Parathyroid adenoma (tissue), 2 donors: ENCODE measurements around the gene AIM2.
A peak's percentile ranks its signal among the peaks of the same experiment; 100 is the strongest.

Experiments
- H2AFZ ChIP-seq: fragments of 300-600 bp; sonication (generic); one replicate; pipeline ENCODE4 v1.7.0; 2017; ENCODE audit warnings: antibody characterized with exemption, mild to moderate bottlenecking
- H3K27ac ChIP-seq: fragments of 300-600 bp; sonication (generic); one replicate; pipeline ENCODE4 v1.7.0; 2017
- H3K27me3 ChIP-seq: fragments of 300-600 bp; sonication (generic); one replicate; pipeline ENCODE4 v1.7.0; 2017; ENCODE audit warnings: low read length; ENCODE audit not compliant: control insufficient read depth, insufficient read depth
- H3K36me3 ChIP-seq: fragments of 300-600 bp; sonication (generic); one replicate; pipeline ENCODE4 v1.7.0; 2017; ENCODE audit warnings: low read length; ENCODE audit not compliant: control insufficient read depth, insufficient read depth
- H3K4me1 ChIP-seq: fragments of 300-600 bp; sonication (generic); one replicate; pipeline ENCODE4 v1.7.0; 2017; ENCODE audit warnings: control low read depth
- H3K4me2 ChIP-seq: fragments of 300-600 bp; sonication (generic); one replicate; pipeline ENCODE4 v1.7.0; 2017; ENCODE audit warnings: low read length
- H3K4me3 ChIP-seq: fragments of 300-600 bp; sonication (generic); one replicate; pipeline ENCODE4 v1.7.0; 2017; ENCODE audit warnings: low read depth, low read length
- H3K79me2 ChIP-seq: fragments of 300-600 bp; sonication (generic); one replicate; pipeline ENCODE4 v1.7.0; 2017; ENCODE audit warnings: control low read depth
- H3K9ac ChIP-seq: fragments of 300-600 bp; sonication (generic); one replicate; pipeline ENCODE4 v1.7.0; 2017; ENCODE audit warnings: mild to moderate bottlenecking
- H3K9me3 ChIP-seq: fragments of 300-600 bp; sonication (generic); one replicate; pipeline ENCODE4 v1.7.0; 2017; ENCODE audit warnings: low read length; ENCODE audit not compliant: control insufficient read depth
- CTCF ChIP-seq: fragments of 300-600 bp; sonication (generic); IDR thresholded peaks from one replicate; pipeline ENCODE4 v1.7.0; 2017; ENCODE audit warnings: antibody characterized with exemption, mild to moderate bottlenecking
- donor health status: primary hyperparathyroidism.

Gene AIM2

GRCh38 chr1:159081626-159082025 lies 5.1 kb upstream of the AIM2 start:
- TF ChIP-seq CTCF = no peak
- H2AFZ ChIP-seq = no peak overlapping the region
- no peak overlapping the region for H3K27ac ChIP-seq
- H3K9me3 ChIP-seq = no peaks in the 10 kb centered on the region
- no peaks in the 10 kb centered on the region for H3K79me2 ChIP-seq
- H3K4me2 ChIP-seq = no peak overlapping the region
- H3K4me3 ChIP-seq = no peak overlapping the region
- H3K9ac ChIP-seq = no peak overlapping the region
- no peaks in the 10 kb centered on the region for H3K4me1 ChIP-seq
- H3K36me3 ChIP-seq = no peaks in the 10 kb centered on the region
- no peaks in the 10 kb centered on the region for H3K27me3 ChIP-seq

- Histone ChIP-seq H3K27ac (no peak overlapping the region), H3K4me3 (no peak overlapping the region), H3K9ac (no peak overlapping the region), H2AFZ (no peak overlapping the region), H3K4me1 (no peaks in the 10 kb centered on the region), H3K4me2 (no peak overlapping the region), H3K79me2 (no peaks in the 10 kb centered on the region), H3K27me3 (no peaks in the 10 kb centered on the region), H3K36me3 (no peaks in the 10 kb centered on the region), H3K9me3 (no peaks in the 10 kb centered on the region)
- no peak for TF ChIP-seq CTCF
These were observed 3.0 kb upstream of the AIM2 start for GRCh38 chr1:159079525-159079924.

GRCh38 chr1:159077120-159077961 lies 775 bp upstream of the AIM2 start:
- Histone ChIP-seq H3K27ac (no peak overlapping the region), H3K4me2 (no peak overlapping the region), H3K79me2 (no peaks in the 10 kb centered on the region), H3K36me3 (no peaks in the 10 kb centered on the region), H2AFZ (no peak overlapping the region), H3K4me1 (no peaks in the 10 kb centered on the region), H3K9ac (no peak overlapping the region), H3K9me3 (no peaks in the 10 kb centered on the region), H3K4me3 (no peak overlapping the region), H3K27me3 (no peaks in the 10 kb centered on the region)
- TF ChIP-seq CTCF = no peak

GRCh38 chr1:159071970-159072582 lies 4.5 kb downstream of the AIM2 start:
- H2AFZ ChIP-seq = no peak overlapping the region
- H3K4me3 ChIP-seq = no peak overlapping the region
- no peaks in the 10 kb centered on the region for H3K36me3 ChIP-seq
- H3K4me1 ChIP-seq = no peaks in the 10 kb centered on the region
- no peaks in the 10 kb centered on the region for H3K27me3 ChIP-seq
- no peak overlapping the region for H3K27ac ChIP-seq
- TF ChIP-seq CTCF = peak; percentile 49
- no peak overlapping the region for H3K4me2 ChIP-seq
- no peaks in the 10 kb centered on the region for H3K9me3 ChIP-seq
- H3K9ac ChIP-seq = no peak overlapping the region
- H3K79me2 ChIP-seq = no peaks in the 10 kb centered on the region

- no peaks in the 10 kb centered on the region for H3K4me1 ChIP-seq
- H3K4me2 ChIP-seq = no peak overlapping the region
- H3K9ac ChIP-seq = no peak overlapping the region
- no peaks in the 10 kb centered on the region for H3K36me3 ChIP-seq
- H3K9me3 ChIP-seq = no peaks in the 10 kb centered on the region
- H3K4me3 ChIP-seq = no peak overlapping the region
- no peak for TF ChIP-seq CTCF
- H3K27ac ChIP-seq = no peak overlapping the region
- no peaks in the 10 kb centered on the region for H3K79me2 ChIP-seq
- H3K27me3 ChIP-seq = no peaks in the 10 kb centered on the region
- no peak overlapping the region for H2AFZ ChIP-seq
These were observed 7.7 kb downstream of the AIM2 start for GRCh38 chr1:159068886-159069285.
